Measurements from ENCODE around the gene PCDHB6.
A peak's percentile ranks its signal among the peaks of the same experiment; 100 is the strongest.
"Not testable (repeated sequence)": the region's sequence is repeated elsewhere in the genome, so short reads cannot be mapped to it uniquely, and the experiment has no call there.

The PCDHB6 gene

GRCh38 chr5:141182248-141182647, 32.4 kb downstream of the PCDHB6 start, which contains the start of gene PCDHB16:
TSS of gene PCDHB16 (plus strand) at chr5:141182387. CDS start at chr5:141182560, 173 bp downstream.
- no peak for DNase-seq (ENCODE audit: low read depth in 1 of 2, low spot score in 1 of 2)
- H3K4me3 ChIP-seq (replicated peaks; ENCODE audit: insufficient read depth, low read length), result no peak within 1 kb of the TSS
- no peaks in the 10 kb centered on the region for H3K27me3 ChIP-seq (ENCODE audit: insufficient read depth, poor library complexity, severe bottlenecking)
- TF ChIP-seq, protein P1, sequence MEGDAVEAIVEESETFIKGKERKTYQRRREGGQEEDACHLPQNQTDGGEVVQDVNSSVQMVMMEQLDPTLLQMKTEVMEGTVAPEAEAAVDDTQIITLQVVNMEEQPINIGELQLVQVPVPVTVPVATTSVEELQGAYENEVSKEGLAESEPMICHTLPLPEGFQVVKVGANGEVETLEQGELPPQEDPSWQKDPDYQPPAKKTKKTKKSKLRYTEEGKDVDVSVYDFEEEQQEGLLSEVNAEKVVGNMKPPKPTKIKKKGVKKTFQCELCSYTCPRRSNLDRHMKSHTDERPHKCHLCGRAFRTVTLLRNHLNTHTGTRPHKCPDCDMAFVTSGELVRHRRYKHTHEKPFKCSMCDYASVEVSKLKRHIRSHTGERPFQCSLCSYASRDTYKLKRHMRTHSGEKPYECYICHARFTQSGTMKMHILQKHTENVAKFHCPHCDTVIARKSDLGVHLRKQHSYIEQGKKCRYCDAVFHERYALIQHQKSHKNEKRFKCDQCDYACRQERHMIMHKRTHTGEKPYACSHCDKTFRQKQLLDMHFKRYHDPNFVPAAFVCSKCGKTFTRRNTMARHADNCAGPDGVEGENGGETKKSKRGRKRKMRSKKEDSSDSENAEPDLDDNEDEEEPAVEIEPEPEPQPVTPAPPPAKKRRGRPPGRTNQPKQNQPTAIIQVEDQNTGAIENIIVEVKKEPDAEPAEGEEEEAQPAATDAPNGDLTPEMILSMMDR (IDR thresholded peaks at IDR 0.05; ENCODE audit: insufficient read depth, low read length), result no peak
- TF ChIP-seq POLR2AphosphoS5 (IDR thresholded peaks at IDR 0.05; ENCODE audit: low read depth) (no peak), SPI1 (IDR thresholded peaks at IDR 0.05; ENCODE audit: borderline replicate concordance, low read depth) (no peak), REST (IDR thresholded peaks at IDR 0.05; ENCODE audit: insufficient replicate concordance, low read depth) (no peak), GABPA (IDR thresholded peaks at IDR 0.05; ENCODE audit: low read depth) (no peak)
- H3K27ac ChIP-seq (replicated peaks), result no peak within 1 kb of the TSS

DNA sequence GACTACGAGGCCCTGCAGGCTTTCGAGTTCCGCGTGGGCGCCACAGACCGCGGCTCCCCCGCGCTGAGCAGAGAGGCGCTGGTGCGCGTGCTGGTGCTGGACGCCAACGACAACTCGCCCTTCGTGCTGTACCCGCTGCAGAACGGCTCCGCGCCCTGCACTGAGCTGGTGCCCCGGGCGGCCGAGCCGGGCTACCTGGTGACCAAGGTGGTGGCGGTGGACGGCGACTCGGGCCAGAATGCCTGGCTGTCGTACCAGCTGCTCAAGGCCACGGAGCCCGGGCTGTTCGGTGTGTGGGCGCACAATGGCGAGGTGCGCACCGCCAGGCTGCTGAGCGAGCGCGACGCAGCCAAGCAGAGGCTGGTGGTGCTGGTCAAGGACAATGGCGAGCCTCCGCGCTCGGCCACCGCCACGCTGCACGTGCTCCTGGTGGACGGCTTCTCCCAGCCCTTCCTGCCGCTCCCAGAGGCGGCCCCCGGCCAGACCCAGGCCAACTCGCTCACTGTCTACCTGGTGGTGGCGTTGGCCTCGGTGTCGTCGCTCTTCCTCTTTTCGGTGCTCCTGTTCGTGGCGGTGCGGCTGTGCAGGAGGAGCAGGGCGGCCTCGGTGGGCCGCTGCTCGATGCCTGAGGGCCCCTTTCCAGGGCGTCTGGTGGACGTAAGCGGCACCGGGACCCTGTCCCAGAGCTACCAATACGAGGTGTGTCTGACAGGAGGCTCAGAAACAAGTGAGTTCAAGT, 34.4 kb downstream of the PCDHB6 start:
- not testable (repeated sequence) for H3K27ac ChIP-seq (replicated peaks); DNase-seq (ENCODE audit: low read depth in 1 of 2, low spot score in 1 of 2); H3K27me3 ChIP-seq (ENCODE audit: insufficient read depth, poor library complexity, severe bottlenecking); H3K4me3 ChIP-seq (replicated peaks; ENCODE audit: insufficient read depth, low read length)

DNA sequence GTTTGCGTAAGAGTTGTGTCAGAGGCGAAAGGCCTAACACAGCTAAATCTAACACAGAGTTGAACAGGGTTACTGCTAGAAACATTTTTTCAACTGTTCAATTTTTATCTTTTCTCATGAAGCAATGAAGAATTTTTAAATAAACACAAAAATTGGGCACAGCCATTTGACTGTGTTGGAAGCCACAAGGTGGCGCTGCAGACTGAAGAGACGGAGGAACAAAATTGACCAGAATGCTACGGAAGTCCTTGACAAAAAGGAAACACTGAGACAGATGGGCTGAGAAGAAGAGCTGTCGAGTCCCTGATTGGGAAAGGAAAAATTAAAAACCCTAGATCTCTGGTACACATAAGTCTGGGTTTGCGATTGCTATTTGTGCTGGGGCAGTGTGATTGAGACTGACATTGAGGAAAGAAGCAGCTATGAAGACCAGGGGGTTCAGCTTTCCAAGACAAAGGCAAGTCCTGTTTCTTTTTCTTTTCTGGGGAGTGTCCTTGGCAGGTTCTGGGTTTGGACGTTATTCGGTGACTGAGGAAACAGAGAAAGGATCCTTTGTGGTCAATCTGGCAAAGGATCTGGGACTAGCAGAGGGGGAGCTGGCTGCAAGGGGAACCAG, 37.1 kb downstream of the PCDHB6 start, which contains the start of gene PCDHB9:
Gene PCDHB9, plus strand, starts transcription at position 265 of the 616 bp plus-strand sequence. Its CDS starts 158 bp downstream, at position 423.
- Histone ChIP-seq H3K4me3 (replicated peaks; ENCODE audit: insufficient read depth, low read length) (no peak within 1 kb of the TSS), H3K27me3 (ENCODE audit: insufficient read depth, poor library complexity, severe bottlenecking) (no peaks in the 10 kb centered on the region), H3K27ac (replicated peaks) (no peak within 1 kb of the TSS)
- TF ChIP-seq, protein P1 (IDR thresholded peaks at IDR 0.05; ENCODE audit: insufficient read depth, low read length), result peak; percentile 23
- TF ChIP-seq SPI1 (IDR thresholded peaks at IDR 0.05; ENCODE audit: borderline replicate concordance, low read depth), result no peak
- DNase-seq (ENCODE audit: low read depth in 1 of 2, low spot score in 1 of 2), result no peak

GRCh38 chr5:141188682-141189081, 38.8 kb downstream of the PCDHB6 start:
- H3K27ac ChIP-seq (replicated peaks); DNase-seq (ENCODE audit: low read depth in 1 of 2, low spot score in 1 of 2); H3K27me3 ChIP-seq (ENCODE audit: insufficient read depth, poor library complexity, severe bottlenecking); H3K4me3 ChIP-seq (replicated peaks; ENCODE audit: insufficient read depth, low read length): not testable (repeated sequence)

DNA sequence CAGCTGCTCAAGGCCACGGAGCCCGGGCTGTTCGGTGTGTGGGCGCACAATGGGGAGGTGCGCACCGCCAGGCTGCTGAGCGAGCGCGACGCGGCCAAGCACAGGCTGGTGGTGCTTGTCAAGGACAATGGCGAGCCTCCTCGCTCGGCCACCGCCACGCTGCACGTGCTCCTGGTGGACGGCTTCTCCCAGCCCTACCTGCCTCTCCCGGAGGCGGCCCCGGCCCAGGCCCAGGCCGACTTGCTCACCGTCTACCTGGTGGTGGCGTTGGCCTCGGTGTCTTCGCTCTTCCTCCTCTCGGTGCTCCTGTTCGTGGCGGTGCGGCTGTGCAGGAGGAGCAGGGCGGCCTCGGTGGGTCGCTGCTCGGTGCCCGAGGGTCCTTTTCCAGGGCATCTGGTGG, 39.3 kb downstream of the PCDHB6 start:
- DNase-seq (ENCODE audit: low read depth in 1 of 2, low spot score in 1 of 2); H3K4me3 ChIP-seq (replicated peaks; ENCODE audit: insufficient read depth, low read length): not testable (repeated sequence)

GRCh38 chr5:141192110-141192725, 42.4 kb downstream of the PCDHB6 start, which contains the start of gene PCDHB10:
TSS of gene PCDHB10 (plus strand) at chr5:141192353. CDS start at chr5:141192553, 200 bp downstream.
- DNase-seq (ENCODE audit: low read depth in 1 of 2, low spot score in 1 of 2), result peak in 1 of 2 experiments; percentile 36
- no peak within 1 kb of the TSS for H3K4me3 ChIP-seq (replicated peaks; ENCODE audit: insufficient read depth, low read length)

More for the DNA sequence above, 39.3 kb downstream of the PCDHB6 start:
- H3K27ac ChIP-seq (replicated peaks); H3K27me3 ChIP-seq (ENCODE audit: insufficient read depth, poor library complexity, severe bottlenecking): not testable (repeated sequence)

More at GRCh38 chr5:141192110-141192725, 42.4 kb downstream of the PCDHB6 start, which contains the start of gene PCDHB10:
- no peak within 1 kb of the TSS for H3K27ac ChIP-seq (replicated peaks)
- TF ChIP-seq POLR2AphosphoS5 (IDR thresholded peaks at IDR 0.05; ENCODE audit: low read depth) (no peak), GABPA (IDR thresholded peaks at IDR 0.05; ENCODE audit: low read depth) (no peak), REST (IDR thresholded peaks at IDR 0.05; ENCODE audit: insufficient replicate concordance, low read depth) (no peak), SPI1 (IDR thresholded peaks at IDR 0.05; ENCODE audit: borderline replicate concordance, low read depth) (no peak)
- TF ChIP-seq, protein P1 (IDR thresholded peaks at IDR 0.05; ENCODE audit: insufficient read depth, low read length), result no peak
- no peaks in the 10 kb centered on the region for H3K27me3 ChIP-seq (ENCODE audit: insufficient read depth, poor library complexity, severe bottlenecking)
